GM12874 (cell line): Measurements from ENCODE around the gene HIBCH.

Source experiments
- TF ChIP-seq, protein P1 (sequence below): IDR thresholded peaks from 2 replicates; pipeline ENCODE4 v1.5.1; 2011; ENCODE audit warnings: low read depth, mild to moderate bottlenecking, control low read depth, low read length, moderate library complexity; ENCODE audit not compliant: insufficient read depth

Gene HIBCH

GRCh38 chr2:190327867-190328572 lies 8.4 kb upstream of the HIBCH start:
- TF ChIP-seq, protein P1, sequence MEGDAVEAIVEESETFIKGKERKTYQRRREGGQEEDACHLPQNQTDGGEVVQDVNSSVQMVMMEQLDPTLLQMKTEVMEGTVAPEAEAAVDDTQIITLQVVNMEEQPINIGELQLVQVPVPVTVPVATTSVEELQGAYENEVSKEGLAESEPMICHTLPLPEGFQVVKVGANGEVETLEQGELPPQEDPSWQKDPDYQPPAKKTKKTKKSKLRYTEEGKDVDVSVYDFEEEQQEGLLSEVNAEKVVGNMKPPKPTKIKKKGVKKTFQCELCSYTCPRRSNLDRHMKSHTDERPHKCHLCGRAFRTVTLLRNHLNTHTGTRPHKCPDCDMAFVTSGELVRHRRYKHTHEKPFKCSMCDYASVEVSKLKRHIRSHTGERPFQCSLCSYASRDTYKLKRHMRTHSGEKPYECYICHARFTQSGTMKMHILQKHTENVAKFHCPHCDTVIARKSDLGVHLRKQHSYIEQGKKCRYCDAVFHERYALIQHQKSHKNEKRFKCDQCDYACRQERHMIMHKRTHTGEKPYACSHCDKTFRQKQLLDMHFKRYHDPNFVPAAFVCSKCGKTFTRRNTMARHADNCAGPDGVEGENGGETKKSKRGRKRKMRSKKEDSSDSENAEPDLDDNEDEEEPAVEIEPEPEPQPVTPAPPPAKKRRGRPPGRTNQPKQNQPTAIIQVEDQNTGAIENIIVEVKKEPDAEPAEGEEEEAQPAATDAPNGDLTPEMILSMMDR, result no peak

DNA sequence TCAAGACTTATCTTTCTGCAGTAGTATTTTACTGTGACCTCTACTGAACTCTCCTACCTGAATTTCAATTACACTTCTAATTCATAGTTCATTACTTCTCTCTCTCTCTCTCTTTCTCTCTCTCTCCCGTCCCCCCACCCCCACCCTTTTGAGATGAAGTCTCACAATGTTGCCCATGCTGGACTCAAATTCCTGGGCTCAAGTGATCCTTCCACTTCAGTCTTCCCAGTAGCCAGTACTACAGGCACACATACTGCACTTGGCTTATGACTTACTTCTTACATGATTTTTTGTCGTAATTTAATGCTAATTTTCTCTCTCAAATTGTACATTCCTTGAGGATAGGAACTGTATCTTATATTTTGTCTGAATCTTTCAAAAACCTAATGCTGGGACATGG lies 6.0 kb upstream of the HIBCH start:
- TF ChIP-seq, protein P1, result no peak

- TF ChIP-seq, protein P1, result no peak
These were observed 3.8 kb upstream of the HIBCH start for GRCh38 chr2:190323406-190323805.

DNA sequence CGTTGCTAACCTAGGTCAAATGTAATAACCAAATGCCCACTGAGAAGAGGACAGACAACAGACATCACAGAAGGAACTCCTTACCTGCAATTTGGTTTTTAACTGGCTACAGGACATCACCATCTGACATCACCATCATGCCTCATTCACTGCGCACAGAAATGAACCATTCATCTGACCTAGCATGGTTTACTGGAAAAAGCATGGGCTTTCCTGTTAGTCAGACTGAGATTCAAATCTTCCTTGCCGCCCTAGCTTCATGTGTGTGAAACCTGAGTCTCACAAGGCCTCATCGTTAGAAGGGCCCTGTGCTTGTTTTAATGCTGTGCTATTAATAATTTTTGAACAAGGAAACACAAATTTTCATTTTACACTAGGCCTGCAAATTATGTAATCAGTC lies 1.1 kb upstream of the HIBCH start:
- TF ChIP-seq, protein P1, result no peak

DNA sequence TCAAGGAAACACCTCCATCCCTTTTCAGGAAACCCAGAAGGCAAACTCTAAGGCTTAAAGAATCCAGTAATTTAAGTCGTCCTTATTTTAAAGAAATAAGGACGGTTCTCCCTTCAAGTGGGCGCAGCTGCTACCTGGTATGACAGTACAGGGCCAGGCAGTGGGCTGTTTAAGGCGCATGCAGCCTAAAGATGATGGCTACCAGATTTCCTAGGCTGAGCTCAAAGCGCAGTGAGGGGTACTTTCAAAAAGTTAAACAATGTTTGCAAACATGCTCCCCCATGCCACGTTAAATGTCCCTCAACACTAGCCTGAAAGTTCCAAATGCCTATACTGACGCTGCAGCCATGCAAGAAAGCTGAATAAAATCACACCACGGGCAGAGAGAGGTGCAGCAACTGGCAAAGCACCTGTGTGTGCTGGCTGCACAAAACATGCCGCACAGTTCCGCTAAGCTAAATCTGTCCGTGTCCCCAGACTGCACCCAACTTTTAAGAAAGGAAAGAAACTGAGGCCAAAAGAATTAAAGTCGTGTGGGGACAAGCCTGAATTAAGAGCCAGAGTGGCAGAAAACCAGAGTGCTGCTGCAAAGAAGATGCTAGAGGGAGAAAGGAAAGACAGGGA lies 583 bp downstream of the HIBCH start:
- TF ChIP-seq, protein P1, result no peak

DNA sequence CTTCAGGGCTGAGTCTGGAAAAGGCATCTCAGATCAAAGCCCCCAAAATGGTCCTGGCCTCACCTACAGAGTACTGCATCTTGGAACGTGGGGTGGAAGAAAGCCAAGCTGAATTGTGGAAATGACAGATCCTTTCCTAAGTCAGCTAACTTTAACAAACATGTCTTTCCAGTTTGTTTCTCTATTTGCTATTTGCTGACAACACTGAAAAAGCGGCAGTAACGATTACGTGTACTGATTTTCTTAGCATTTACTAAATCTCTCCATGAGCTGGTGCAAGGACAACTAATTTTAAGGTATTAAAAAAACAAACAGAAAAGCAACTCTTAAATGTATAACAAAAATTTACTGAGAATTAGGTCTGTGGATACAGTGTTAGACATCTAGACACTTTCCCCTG lies 1.1 kb downstream of the HIBCH start:
- TF ChIP-seq, protein P1, result no peak

DNA sequence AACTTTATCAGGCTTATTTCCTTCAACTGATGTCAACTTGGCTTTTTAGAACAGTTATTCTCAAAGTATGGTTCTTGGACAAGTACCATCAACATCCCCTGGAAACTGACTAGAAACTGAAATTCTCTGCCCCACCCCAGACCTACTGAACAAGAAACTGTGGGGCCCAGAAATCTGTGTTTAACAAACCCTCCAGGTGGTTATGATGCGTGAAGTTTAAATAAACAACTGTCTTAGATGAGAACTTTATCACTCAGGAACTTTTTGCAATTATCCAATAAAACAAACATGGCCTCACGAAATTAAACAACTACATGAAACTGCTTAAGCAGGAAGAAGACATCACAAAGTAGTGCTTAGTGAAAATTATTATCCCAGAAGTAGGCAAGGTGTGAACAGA lies 4.4 kb downstream of the HIBCH start:
- TF ChIP-seq, protein P1, result no peak
